Ramos (cell line): ENCODE data around the gene CDC16.
"Not testable (repeated sequence)": the region's sequence is repeated elsewhere in the genome, so short reads cannot be mapped to it uniquely, and the experiment has no call there.

Experiments
- in situ Hi-C: fragments of 300-500 bp; cut with MboI; formaldehyde crosslinking; loops from one replicate; pipeline ENCODE4 v1.14.3; 2022; ENCODE audit warnings: low sequenced_read_pairs; ENCODE audit not compliant: unreplicated experiment

Gene CDC16

GRCh38 chr13:114226699-114227323 is 7.9 kb upstream of the CDC16 start:
- in situ Hi-C loops, result no loop called here

- in situ Hi-C loops, result no loop called here
Measured at GRCh38 chr13:114227528-114227927, 7.2 kb upstream of the CDC16 start.

GRCh38 chr13:114228176-114228575 is 6.5 kb upstream of the CDC16 start:
- in situ Hi-C loops, result no loop called here

GRCh38 chr13:114229506-114229905 is 5.2 kb upstream of the CDC16 start:
- in situ Hi-C loops, result no loop called here

GRCh38 chr13:114230117-114230516 is 4.6 kb upstream of the CDC16 start:
- in situ Hi-C loops, result no loop called here

GRCh38 chr13:114230575-114230974 is 4.1 kb upstream of the CDC16 start:
- in situ Hi-C loops, result no loop called here

GRCh38 chr13:114231886-114232285 is 2.8 kb upstream of the CDC16 start:
- in situ Hi-C loops, result no loop called here

GRCh38 chr13:114234266-114234644 is 442 bp upstream of the CDC16 start:
- in situ Hi-C loops, result no loop called here

GRCh38 chr13:114235697-114236096 is 1.0 kb downstream of the CDC16 start:
- in situ Hi-C loops, result no loop called here

GRCh38 chr13:114236227-114236626 is 1.5 kb downstream of the CDC16 start:
- in situ Hi-C loops, result no loop called here

GRCh38 chr13:114237415-114238112 is 2.9 kb downstream of the CDC16 start:
- in situ Hi-C loops, result no loop called here

GRCh38 chr13:114241918-114242317 is 7.2 kb downstream of the CDC16 start:
- in situ Hi-C loops, result no loop called here

GRCh38 chr13:114243971-114244370 is 9.3 kb downstream of the CDC16 start:
- in situ Hi-C loops, result no loop called here

- in situ Hi-C loops, result no loop called here
Measured at GRCh38 chr13:114244637-114245036, 9.9 kb downstream of the CDC16 start.

- in situ Hi-C loops, result no loop called here
Measured at GRCh38 chr13:114248011-114248410, 13.3 kb downstream of the CDC16 start.

GRCh38 chr13:114249077-114249476 is 14.4 kb downstream of the CDC16 start:
- in situ Hi-C loops, result no loop called here

GRCh38 chr13:114251639-114252440 is 17.1 kb downstream of the CDC16 start:
- in situ Hi-C loops, result not testable (repeated sequence)

- in situ Hi-C loops, result no loop called here
Measured at GRCh38 chr13:114256547-114256946, 21.9 kb downstream of the CDC16 start.

GRCh38 chr13:114257014-114257413 is 22.3 kb downstream of the CDC16 start:
- in situ Hi-C loops, result no loop called here

- in situ Hi-C loops, result no loop called here
Measured at GRCh38 chr13:114258589-114258988, 23.9 kb downstream of the CDC16 start.

- in situ Hi-C loops, result no loop called here
Measured at GRCh38 chr13:114259374-114259773, 24.7 kb downstream of the CDC16 start.
